ENCODE measurements around the gene TOR1B.

Gene TOR1B

DNA sequence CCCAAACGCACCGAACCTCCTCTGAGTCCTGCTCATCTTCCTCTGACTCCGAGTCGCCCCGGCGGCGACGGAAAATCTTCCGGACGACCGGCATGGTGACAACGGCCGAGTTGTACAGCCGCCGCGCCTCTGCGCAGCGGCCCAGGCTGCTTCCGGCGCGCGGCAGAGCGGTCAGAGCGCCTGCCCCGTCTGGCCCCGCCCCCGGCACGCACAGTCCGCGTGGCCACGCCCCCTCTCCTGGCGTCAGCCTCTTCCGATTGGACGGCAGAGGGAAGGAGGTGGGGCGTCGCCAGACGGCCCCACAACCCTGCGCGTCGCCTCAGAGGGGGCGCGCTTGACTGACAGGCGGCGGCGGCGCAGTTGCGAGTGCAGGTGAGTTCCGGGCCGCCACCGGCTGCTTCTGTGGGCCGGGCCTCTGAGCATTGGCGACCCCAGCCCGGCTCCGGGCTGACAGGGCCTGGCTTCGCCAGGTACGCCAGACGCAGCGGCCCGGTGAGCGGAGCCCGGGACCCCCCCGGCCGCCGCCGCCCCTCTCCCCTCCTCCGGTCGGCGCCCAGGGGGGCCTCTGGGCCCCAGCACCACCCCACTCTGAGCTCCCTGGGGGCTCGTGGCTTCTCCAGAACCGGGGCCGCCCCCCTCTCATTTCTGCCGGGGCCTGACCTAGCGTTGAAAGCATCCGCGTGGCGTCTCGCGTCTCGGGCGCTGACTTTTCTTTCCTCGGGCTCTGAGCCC, 32.3 kb downstream of the TOR1B start, which contains the start of the genes C9orf78 and USP20:
Gene C9orf78, minus strand, starts transcription at position 148 of the 732 bp plus-strand sequence. Its CDS starts 54 bp downstream, at position 94.
Gene USP20, plus strand, starts transcription at position 331 of the 732 bp plus-strand sequence. CDS start 17,098 bp downstream, outside the sequence.
- intact Hi-C loops (cut with DNase I), result loop anchor here (10.0 kb wide), 1 partner anchor 400 kb away; no protein-coding TSS in a partner anchor
- peak; percentile 83 to 98 (median 96) for DNase-seq

- intact Hi-C loops (cut with DNase I), result loop anchor here (10.0 kb wide), 1 partner anchor 399 kb away; no protein-coding TSS in a partner anchor
- peak in 4 of 42 donors; percentile 12 to 37 (median 17) for DNase-seq
These were observed 32.9 kb downstream of the TOR1B start for GRCh38 chr9:129835860-129836223.

DNA sequence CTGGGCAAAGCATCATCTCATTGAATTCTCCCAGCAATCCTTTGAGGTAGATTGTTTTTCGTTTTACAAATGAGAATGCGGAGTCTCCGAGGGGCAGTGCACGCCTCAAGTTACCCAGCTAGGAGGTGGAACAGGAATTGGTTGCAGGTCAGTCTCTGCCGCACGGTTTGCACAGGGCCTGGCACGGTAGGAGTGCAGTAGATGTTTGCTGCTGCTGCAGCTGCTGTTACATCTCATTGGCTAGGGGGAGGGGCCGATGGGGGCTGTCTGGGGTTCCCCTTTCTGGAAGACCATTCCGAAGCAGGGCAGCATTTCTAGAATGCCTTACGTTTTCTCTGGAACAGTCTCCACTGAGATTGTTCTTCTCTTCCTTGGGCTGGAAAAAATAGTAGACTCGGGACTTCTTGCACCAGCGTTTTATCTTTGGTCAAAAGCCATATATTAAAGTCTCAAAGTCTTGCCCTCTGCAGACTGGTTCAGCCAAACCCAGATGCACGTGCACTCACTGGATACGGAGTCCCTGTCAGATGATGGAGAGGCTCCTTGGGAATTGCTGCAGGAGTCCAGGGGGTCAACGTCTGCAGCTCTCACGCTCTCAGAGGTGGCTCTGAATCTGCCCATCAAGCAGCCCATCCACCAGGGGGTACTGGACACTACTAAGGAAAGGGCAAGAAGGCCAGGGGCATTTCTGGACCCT, 33.5 kb downstream of the TOR1B start:
- peak in 11 of 42 donors; percentile 5 to 51 (median 23) for DNase-seq
- intact Hi-C loops (cut with DNase I), result loop anchor here (10.0 kb wide), 1 partner anchor 398 kb away; no protein-coding TSS in a partner anchor

DNA sequence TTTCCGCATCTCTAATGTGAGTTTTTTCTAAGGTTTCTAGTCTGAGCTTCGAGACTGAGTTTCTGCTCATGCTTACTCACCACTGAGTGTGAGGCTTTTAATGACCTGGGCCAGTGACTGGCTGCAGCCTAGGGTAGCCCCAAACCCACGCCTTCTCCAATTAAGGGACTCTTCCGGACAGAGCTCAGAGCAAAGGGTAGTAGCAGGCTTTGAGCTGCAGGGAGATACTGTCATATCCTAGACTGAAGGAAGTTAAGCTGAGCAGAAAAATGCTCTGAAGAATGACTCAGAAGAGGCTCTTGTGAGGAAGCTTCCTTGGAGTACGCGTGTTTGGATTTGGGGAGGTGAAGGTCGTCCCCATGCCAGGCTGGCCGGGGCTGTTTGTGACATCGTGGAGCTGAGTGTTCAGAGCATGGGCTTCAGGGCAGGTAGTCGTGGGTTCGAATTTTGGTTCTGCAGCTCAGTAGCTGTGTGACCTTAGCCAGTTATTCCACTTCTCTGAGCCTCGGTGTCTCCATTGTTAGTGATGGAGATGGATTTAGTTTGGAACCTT, 35.8 kb downstream of the TOR1B start:
- no peak for DNase-seq
- intact Hi-C loops (cut with DNase I), result loop anchor here (10.0 kb wide), 1 partner anchor 396 kb away; no protein-coding TSS in a partner anchor

- intact Hi-C loops (cut with DNase I), result loop anchor here (10.0 kb wide), 1 partner anchor 395 kb away; no protein-coding TSS in a partner anchor
- peak in 1 of 42 donors; percentile 27 for DNase-seq
These were observed 36.5 kb downstream of the TOR1B start for GRCh38 chr9:129839324-129840023.

- DNase-seq, result no peak
- intact Hi-C loops (cut with DNase I), result no loop called here
These were observed 37.0 kb downstream of the TOR1B start for GRCh38 chr9:129840034-129840433.

- no peak for DNase-seq
These were observed 38.1 kb downstream of the TOR1B start for GRCh38 chr9:129841071-129841470.

GRCh38 chr9:129845373-129845772, 42.4 kb downstream of the TOR1B start:
- no peak for DNase-seq
- intact Hi-C loops (cut with DNase I), result no loop called here

More at GRCh38 chr9:129841071-129841470, 38.1 kb downstream of the TOR1B start:
- intact Hi-C loops (cut with DNase I), result no loop called here

GRCh38 chr9:129848712-129849441, 45.9 kb downstream of the TOR1B start:
- DNase-seq, result no peak
- intact Hi-C loops (cut with DNase I), result no loop called here

- intact Hi-C loops (cut with DNase I), result no loop called here
- DNase-seq, result no peak
These were observed 46.9 kb downstream of the TOR1B start for GRCh38 chr9:129849901-129850300.

- intact Hi-C loops (cut with DNase I), result no loop called here
- DNase-seq, result no peak
These were observed 48.0 kb downstream of the TOR1B start for GRCh38 chr9:129850821-129851550.

DNA sequence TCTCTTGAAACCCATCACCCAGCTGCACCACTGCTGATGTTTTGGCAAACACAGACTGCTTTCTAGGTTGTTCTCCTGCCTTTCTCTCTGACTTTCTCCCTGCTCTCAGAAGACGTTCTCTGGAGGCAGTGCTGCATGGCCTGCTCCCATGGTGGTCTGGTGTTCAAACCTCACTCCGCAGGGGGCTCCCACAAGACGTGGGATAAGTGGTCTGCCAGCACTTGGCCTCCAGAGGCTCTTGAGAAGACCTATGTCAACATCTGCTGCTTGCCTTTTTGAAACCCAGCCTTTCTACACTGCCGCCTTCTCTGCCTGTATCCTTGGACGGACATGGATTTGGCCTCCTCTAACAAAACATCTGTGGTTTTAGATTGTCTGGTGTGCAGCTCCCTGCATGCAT, 48.8 kb downstream of the TOR1B start:
- no peak for DNase-seq
- intact Hi-C loops (cut with DNase I), result no loop called here

GRCh38 chr9:129852579-129852978, 49.6 kb downstream of the TOR1B start:
- DNase-seq, result no peak
- intact Hi-C loops (cut with DNase I), result no loop called here

DNA sequence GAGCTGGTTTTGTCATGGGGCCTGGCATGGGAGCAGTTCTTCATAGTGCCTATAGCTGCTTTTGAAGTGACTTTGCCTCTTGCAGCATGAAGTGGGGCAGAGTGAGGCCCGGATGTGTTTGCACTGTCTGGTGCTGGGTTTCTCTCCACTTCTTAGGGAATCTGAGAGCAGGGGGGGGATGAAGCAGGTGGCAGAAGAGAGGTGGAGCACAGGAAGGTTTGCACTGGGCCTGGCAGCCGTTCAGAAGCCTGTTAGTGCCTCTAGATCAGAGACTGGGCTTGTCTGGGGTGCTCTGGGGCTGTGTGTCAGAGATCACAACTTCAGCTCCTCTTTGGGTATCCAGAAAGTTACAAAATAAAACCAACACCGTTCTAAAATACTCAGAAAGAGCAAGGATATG, 50.6 kb downstream of the TOR1B start:
- no peak for DNase-seq
- intact Hi-C loops (cut with DNase I), result no loop called here

- intact Hi-C loops (cut with DNase I), result no loop called here
- DNase-seq, result no peak
These were observed 51.7 kb downstream of the TOR1B start for GRCh38 chr9:129854588-129855110.

DNA sequence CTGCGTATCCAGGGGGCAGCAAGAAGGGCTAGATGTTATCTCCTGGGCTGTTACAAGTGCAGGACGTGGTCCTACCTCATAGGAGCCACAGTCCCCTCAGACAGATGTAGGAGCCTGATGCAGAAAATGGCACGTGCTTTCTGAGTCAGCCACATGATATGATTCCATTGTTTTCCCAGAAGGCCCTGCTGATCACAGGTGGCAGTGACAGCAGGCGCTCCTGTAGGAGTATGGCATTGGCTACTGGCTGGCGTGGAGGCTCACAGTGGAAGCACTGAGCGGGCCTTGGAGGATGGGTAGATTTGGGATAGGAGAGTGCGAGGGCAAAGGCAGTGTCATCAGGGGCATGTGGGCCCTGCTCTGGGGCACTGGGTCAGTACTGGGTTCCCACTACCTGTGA, 54.2 kb downstream of the TOR1B start:
- DNase-seq, result no peak
- intact Hi-C loops (cut with DNase I), result no loop called here

- no peak for DNase-seq
- intact Hi-C loops (cut with DNase I), result no loop called here
These were observed 55.4 kb downstream of the TOR1B start for GRCh38 chr9:129858167-129858962.
